Osteoblast (primary cell): ENCODE data around the gene ACSM4. TPM values are rescaled to one million over a fixed set of nuclear protein-coding genes. Genes with fewer than 3 reads are reported as not detected.

Source experiments
- DNase-seq: peaks from one replicate; pipeline ENCODE4 v3.0.0; 2011; ENCODE audit warnings: low spot score, mixed read lengths; ENCODE audit not compliant: insufficient read length; ENCODE audit errors: missing footprints
- H2AFZ ChIP-seq: 2 replicates; pipeline ENCODE4 v1.6.0; 2011; ENCODE audit warnings: mild to moderate bottlenecking, low read length
- H3K27ac ChIP-seq: 2 replicates; pipeline ENCODE4 v1.5.1; 2011; ENCODE audit warnings: mild to moderate bottlenecking, low read depth, low read length, moderate library complexity
- H3K27me3 ChIP-seq: 2 replicates; pipeline ENCODE4 v1.6.0; 2012; ENCODE audit warnings: mild to moderate bottlenecking, control low read depth, inconsistent platforms, low read length, moderate library complexity; ENCODE audit not compliant: insufficient read depth
- H3K36me3 ChIP-seq: 2 replicates; pipeline ENCODE4 v1.5.1; 2011; ENCODE audit warnings: mild to moderate bottlenecking, low read length, control low read depth, moderate library complexity; ENCODE audit not compliant: insufficient read depth
- H3K4me1 ChIP-seq: 2 replicates; pipeline ENCODE4 v1.5.1; 2011; ENCODE audit warnings: mild to moderate bottlenecking, low read length, control low read depth, moderate library complexity; ENCODE audit not compliant: insufficient read depth
- H3K4me2 ChIP-seq: 2 replicates; pipeline ENCODE4 v1.6.0; 2011; ENCODE audit warnings: mild to moderate bottlenecking, low read length; ENCODE audit not compliant: insufficient read depth
- H3K4me3 ChIP-seq: fragments of 200-600 bp; sonication (generic); 3 replicates; pipeline ENCODE4 v1.5.1; 2012; ENCODE audit warnings: mild to moderate bottlenecking, low read length, inconsistent platforms; ENCODE audit not compliant: insufficient read depth
- H3K79me2 ChIP-seq: 2 replicates; pipeline ENCODE4 v1.6.0; 2012; ENCODE audit warnings: mild to moderate bottlenecking, low read length, control low read depth, inconsistent platforms; ENCODE audit not compliant: insufficient read depth
- H3K9me3 ChIP-seq: 2 replicates; pipeline ENCODE4 v1.5.1; 2011; ENCODE audit warnings: low read depth, low read length, control low read depth
- H4K20me1 ChIP-seq: 2 replicates; pipeline ENCODE4 v1.6.0; 2012; ENCODE audit warnings: mild to moderate bottlenecking, low read length, control low read depth; ENCODE audit not compliant: insufficient read depth
- CTCF ChIP-seq: IDR thresholded peaks from 2 replicates; pipeline ENCODE4 v1.5.1; 2011; ENCODE audit warnings: mild to moderate bottlenecking, low read depth, low read length, moderate library complexity; ENCODE audit errors: extremely low read depth
- total RNA-seq: library from RNA; depleted of rRNA; stranded (reverse); fragments of >200 nt; gene quantifications from 2 replicates; pipeline ENCODE4 v1.2.3, GENCODE V29; 2012

Gene ACSM4
- total RNA-seq, 1 donor: not detected

GRCh38 chr12:7295529-7295928 is 8.3 kb upstream of the ACSM4 start:
- H3K27ac ChIP-seq: no peak overlapping the region
- H3K4me1 ChIP-seq: no peaks in the 10 kb centered on the region
- H3K4me3 ChIP-seq: no peak overlapping the region
- H4K20me1 ChIP-seq: no peaks in the 10 kb centered on the region
- H3K27me3 ChIP-seq: no peaks in the 10 kb centered on the region
- no peak overlapping the region for H2AFZ ChIP-seq
- H3K36me3 ChIP-seq: no peaks in the 10 kb centered on the region
- H3K79me2 ChIP-seq: no peaks in the 10 kb centered on the region
- no peak overlapping the region for H3K4me2 ChIP-seq
- TF ChIP-seq CTCF: no peak
- no peak for DNase-seq
- no peaks in the 10 kb centered on the region for H3K9me3 ChIP-seq

- H4K20me1 ChIP-seq: no peaks in the 10 kb centered on the region
- no peaks in the 10 kb centered on the region for H3K27me3 ChIP-seq
- H3K79me2 ChIP-seq: no peaks in the 10 kb centered on the region
- DNase-seq: no peak
- no peak overlapping the region for H3K4me3 ChIP-seq
- H3K4me2 ChIP-seq: no peak overlapping the region
- no peaks in the 10 kb centered on the region for H3K36me3 ChIP-seq
- H3K4me1 ChIP-seq: no peaks in the 10 kb centered on the region
- no peak overlapping the region for H3K27ac ChIP-seq
- no peak for TF ChIP-seq CTCF
- no peaks in the 10 kb centered on the region for H3K9me3 ChIP-seq
- no peak overlapping the region for H2AFZ ChIP-seq
Observed at GRCh38 chr12:7297865-7298264, 6.0 kb upstream of the ACSM4 start.

- no peaks in the 10 kb centered on the region for H3K27me3 ChIP-seq
- no peak overlapping the region for H2AFZ ChIP-seq
- no peaks in the 10 kb centered on the region for H4K20me1 ChIP-seq
- no peaks in the 10 kb centered on the region for H3K79me2 ChIP-seq
- no peaks in the 10 kb centered on the region for H3K4me1 ChIP-seq
- no peak overlapping the region for H3K4me2 ChIP-seq
- H3K36me3 ChIP-seq: no peaks in the 10 kb centered on the region
- no peaks in the 10 kb centered on the region for H3K9me3 ChIP-seq
- no peak overlapping the region for H3K27ac ChIP-seq
- TF ChIP-seq CTCF: no peak
- no peak overlapping the region for H3K4me3 ChIP-seq
- no peak for DNase-seq
Observed at GRCh38 chr12:7302266-7302986, 1.4 kb upstream of the ACSM4 start.

GRCh38 chr12:7303230-7303629 is 642 bp upstream of the ACSM4 start:
- Histone ChIP-seq H4K20me1 (no peaks in the 10 kb centered on the region), H3K4me3 (no peak overlapping the region), H3K27me3 (no peaks in the 10 kb centered on the region), H3K27ac (no peak overlapping the region), H3K9me3 (no peaks in the 10 kb centered on the region), H3K4me1 (no peaks in the 10 kb centered on the region), H3K79me2 (no peaks in the 10 kb centered on the region), H2AFZ (no peak overlapping the region), H3K4me2 (no peak overlapping the region), H3K36me3 (no peaks in the 10 kb centered on the region)
- TF ChIP-seq CTCF: no peak
- no peak for DNase-seq
